Myometrial cell (primary cell): ENCODE results near the gene DOCK1. TPM values are rescaled to one million over a fixed set of nuclear protein-coding genes. Genes with fewer than 3 reads are reported as not detected.

ENCODE experiments used
- total RNA-seq: library from RNA; depleted of rRNA; stranded (reverse); fragments of >200 nt; gene quantifications from 2 replicates; pipeline ENCODE4 v1.2.3, GENCODE V29; 2015

Gene DOCK1
- total RNA-seq = 24.5 and 48.6 TPM in 2 replicates

GRCh38 chr10:126904818-126905701 is at the start of gene DOCK1:
Gene DOCK1 (plus strand): TSS chr10:126905428. CDS start chr10:126905518, 90 bp downstream.

GRCh38 chr10:127196282-127197153 is 291.3 kb downstream of the DOCK1 start, which contains the start of gene INSYN2A:
Gene INSYN2A (minus strand): TSS chr10:127196591. CDS start chr10:127176395, 20,196 bp downstream.

Other genes with a start within 250 kb of the DOCK1 start
- gene C10orf90, start 234.7 kb upstream of the DOCK1 start, total RNA-seq = not detected in 2 replicates